Epidermal melanocyte (primary cell): ENCODE results near the gene ITM2A.

Experiments
- DNase-seq: peaks from one replicate; pipeline ENCODE4 v3.0.0; 2011; ENCODE audit warnings: low spot score; ENCODE audit not compliant: insufficient read length

The ITM2A gene

GRCh38 chrX:79366873-79367749 is at the start of gene ITM2A:
Gene ITM2A (minus strand): TSS chrX:79367334. CDS start chrX:79367215, 119 bp downstream.
- DNase-seq, result no peak

- DNase-seq, result no peak
Measured at GRCh38 chrX:79415056-79415455, 47.9 kb upstream of the ITM2A start.

DNA sequence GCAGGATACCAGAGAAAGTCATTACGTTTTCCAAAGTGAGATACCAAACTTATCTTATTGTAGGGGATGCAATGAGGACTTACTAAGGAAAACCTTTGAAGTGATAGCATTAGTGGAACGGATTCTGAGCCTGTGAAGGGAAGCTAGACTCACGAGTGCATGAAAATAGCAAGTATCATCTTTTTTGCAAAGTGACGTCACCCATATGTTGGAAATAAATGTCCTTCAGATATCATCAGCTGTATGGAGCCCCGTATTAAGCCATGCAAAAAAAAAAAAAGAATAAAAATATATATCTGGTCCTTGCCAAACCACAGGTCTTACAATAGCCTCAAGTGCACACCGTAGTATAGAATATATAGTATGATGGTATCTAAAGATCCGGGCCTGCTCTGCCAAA is 46.8 kb upstream of the ITM2A start:
- DNase-seq, result no peak

DNA sequence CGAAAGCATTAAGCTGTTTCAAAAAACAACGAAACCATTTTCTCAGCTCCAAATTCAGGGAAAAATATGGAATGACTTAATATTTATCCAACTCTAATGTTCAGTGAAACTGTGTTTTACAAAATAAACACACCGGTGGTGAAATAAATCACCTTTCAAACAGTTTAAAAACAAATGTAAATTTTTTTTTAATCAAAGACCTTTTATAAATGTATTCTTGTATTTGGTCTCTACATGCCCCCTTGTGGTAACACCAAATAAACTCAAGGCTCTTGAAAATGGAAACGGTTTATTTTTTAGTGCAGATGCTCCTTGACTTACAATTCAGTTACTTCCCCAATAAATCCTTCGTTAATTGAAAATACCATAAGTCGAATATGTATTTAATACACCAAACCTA is 45.8 kb upstream of the ITM2A start:
- no peak for DNase-seq

DNA sequence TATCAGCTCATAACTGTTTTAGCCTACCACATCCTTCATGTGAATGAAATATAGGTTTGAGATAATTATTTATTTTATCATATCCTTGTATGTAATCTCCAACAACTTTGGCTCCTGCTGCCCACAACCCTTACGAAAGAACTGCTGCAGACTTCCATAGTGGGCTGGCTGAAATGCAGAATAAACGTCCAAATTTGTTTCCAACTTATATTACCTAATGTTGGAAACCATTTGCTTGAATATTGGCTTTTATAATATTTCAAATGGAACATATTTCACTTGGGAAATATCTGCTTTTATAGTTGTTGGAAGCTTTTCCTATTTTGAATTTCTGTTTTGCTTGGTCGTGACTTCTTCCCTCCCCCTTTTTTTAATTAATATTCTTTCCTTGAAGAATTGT is 45.0 kb upstream of the ITM2A start:
- no peak for DNase-seq

- DNase-seq, result no peak
Measured at GRCh38 chrX:79409657-79410056, 42.5 kb upstream of the ITM2A start.

GRCh38 chrX:79408623-79409322 is 41.6 kb upstream of the ITM2A start:
- no peak for DNase-seq

DNA sequence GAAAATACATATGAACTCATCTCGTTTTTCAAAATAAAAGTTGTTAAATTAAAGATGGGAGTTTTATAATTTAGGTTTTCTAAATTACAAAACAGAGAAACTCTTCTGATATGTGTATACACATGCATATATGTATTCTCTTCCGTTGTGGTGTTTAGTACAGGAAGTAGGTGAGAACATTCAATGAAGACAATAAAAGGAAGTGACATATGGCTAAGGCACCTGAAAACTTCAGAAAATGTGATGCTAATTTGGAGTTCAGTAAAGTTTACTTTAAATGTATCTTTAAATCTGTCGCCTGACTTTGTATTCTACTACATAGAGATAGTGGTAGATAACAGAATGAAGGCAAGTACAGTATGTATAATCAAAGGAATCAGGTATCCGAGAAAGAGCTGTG is 33.5 kb upstream of the ITM2A start:
- DNase-seq, result no peak

- DNase-seq, result no peak
Measured at GRCh38 chrX:79375340-79375739, 8.2 kb upstream of the ITM2A start.

GRCh38 chrX:79371640-79372039 is 4.5 kb upstream of the ITM2A start:
- no peak for DNase-seq

DNA sequence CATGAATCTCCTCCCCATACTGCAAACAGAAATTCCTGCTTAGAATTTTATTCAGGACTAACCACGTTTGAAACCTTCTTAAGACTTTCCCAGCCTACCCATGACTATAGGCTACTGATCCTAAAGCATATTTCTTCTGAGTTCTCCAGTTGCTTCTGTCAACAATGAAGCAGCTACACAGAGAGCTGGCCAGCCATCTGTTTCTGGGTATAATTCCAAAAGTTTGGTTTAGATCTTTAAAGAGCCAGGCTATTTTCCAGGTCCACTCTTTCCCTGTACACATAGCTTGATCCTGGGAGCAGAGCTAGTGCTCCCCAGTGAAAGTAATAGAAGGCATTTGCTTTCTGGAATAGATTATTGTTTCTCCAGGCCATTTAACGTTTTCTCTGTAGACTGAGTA is 4.0 kb upstream of the ITM2A start:
- DNase-seq, result no peak

DNA sequence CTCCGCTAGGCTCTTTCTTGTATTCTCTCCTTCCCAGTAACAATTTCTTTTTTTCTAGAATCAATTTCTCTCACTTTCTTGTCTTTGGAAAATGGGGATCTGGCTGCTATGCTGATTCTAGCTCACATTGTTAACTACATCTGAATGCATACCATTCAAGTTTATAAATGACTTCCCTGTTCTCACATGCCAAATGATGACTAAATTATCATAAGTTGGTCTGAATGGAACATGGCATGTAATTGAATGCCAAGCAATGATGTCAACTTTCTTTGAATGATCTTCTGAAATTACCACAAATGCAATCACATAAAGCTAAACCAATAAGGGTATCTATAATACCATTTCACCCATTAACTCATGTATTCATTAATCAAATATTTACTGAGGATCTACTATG is 2.7 kb upstream of the ITM2A start:
- no peak for DNase-seq

- DNase-seq, result no peak
Measured at GRCh38 chrX:79368441-79368840, 1.3 kb upstream of the ITM2A start.

- DNase-seq, result no peak
Measured at GRCh38 chrX:79367907-79368306, 773 bp upstream of the ITM2A start.

- no peak for DNase-seq
Measured at GRCh38 chrX:79366556-79366872, 620 bp downstream of the ITM2A start.

GRCh38 chrX:79365591-79365990 is 1.5 kb downstream of the ITM2A start:
- no peak for DNase-seq

DNA sequence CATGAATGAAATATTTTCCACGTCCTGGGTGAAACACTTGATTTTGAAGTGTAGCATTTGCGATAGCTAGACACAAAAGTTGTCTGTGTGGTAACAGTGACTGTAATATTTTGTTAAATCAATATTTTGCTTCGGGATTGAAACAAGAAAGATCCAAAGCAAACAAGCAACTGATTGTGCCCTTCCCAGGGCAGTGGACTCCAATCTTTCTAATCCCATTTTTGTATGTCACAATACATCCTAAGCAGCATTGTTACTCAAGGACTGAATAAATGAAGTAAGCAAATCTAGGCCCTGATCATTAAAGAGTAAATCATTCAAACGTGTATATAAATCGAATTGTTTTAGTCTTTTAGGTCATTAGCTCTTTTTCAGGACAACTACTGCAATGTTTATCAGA is 2.8 kb downstream of the ITM2A start:
- DNase-seq, result no peak

DNA sequence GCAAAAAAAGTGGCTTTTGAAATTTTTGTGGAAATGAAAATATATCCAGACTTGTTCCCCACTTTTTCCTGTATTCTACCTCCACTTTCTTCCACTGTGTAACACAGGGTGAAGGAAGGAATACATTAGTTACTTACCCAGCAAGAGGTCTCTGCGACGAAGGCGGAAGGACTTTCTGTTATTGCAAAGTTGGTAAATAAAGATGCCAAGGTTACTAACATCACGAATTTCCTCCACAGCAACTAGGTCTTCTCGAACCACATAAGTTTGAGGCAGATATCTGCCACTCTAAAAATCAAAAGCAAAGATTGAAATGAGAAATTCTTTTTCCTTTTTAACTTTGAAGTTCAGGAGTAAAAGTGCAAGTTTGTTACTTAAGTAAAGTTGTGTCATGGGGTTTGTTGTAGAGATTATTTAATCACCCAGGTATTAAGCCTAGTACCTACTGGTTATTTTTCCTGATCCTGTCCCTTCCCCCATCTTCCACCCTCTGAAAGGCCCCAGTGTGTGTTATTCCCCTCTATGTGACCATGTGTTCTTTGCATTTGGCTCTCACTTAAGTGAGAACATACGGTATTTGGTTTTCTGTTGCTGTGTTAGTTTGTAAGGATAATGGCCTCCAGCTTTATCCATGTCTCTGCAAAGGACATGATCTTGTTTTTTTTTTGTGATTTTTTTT is 5.8 kb downstream of the ITM2A start:
- DNase-seq, result no peak

DNA sequence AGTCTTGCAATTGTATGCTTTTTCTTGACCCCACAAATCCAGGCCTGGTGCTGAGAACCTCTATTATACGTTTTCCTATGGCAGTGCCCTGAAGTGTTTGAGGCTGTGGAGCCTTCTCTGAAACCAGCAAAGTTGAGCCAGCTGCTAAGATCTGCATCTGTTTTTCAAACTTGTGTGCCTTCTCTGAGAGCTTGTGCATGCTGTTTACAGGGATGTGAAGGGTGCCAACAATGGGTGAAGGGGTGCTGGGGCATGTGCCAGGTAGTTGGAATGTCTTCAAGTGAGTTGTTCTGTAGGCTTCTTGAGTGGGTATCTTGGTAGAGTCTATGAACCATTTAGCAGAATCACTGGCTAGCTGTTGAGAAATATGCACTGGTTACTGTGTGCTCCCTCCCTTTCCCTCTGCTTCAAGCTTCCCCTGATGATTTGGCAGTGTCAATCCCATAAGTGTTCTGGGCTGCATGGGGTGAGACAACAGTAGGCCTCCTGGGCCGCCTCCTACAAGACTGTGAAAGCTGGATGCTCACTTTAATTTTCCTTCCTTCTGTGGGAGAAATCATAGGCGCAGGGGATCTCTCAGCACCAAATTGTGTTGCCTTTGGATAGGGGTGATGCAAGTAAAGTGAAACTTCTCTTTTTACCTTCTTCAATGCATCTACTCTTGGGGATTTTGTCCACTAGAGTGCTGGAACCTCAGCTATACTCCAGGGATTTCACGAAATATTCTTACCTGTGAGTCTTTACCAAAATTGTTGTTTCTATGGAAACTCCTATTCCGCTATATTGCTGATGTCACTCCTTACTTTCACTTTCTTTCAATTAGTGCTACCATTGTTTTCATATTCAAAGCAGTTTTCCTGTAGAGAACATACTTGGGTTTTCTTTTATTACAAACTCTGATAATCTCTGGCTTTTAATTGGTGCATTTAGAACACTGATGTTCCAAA is 30.0 kb downstream of the ITM2A start:
- DNase-seq, result no peak

DNA sequence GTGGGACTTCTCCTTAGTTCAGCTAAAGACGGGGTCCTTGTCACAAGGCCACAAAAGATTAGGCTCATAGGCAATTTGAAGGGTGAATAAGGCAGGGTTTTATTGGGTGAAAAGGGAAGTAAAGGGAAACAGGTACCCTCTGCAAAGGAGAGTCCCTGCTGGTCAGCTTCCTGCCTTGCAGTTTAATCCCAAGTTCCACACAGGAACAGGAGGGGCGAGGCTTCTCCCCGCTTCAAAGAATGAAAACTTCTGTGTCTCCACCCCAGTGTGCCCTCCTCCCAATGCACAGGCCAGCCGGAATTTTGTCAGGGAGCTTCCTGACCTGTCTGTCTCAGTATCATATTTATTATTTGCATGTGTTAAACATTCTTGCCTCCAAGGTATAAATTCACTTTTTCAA is 37.1 kb downstream of the ITM2A start:
- DNase-seq, result no peak

GRCh38 chrX:79325263-79325958 is 41.7 kb downstream of the ITM2A start:
- DNase-seq, result no peak
